ENCODE measurements around the gene WDR37. TPM values are rescaled to one million over a fixed set of nuclear protein-coding genes. Genes with fewer than 3 reads are reported as not detected.

WDR37 gene
- total and polyA plus RNA-seq, 2 experiments from 2014 or later = 13.7 to 16.5 TPM

- H3K9me2 ChIP-seq (ENCODE audit: insufficient read depth) = no peaks in the 10 kb centered on the region
- no peak overlapping the region for H3K9ac ChIP-seq
- no peaks in the 10 kb centered on the region for H3K27me3 ChIP-seq (replicated peaks; ENCODE audit: insufficient read depth)
- no peak overlapping the region for H3K4me3 ChIP-seq
- H4K20me1 ChIP-seq (ENCODE audit: insufficient read depth) = no peaks in the 10 kb centered on the region
- H3K36me3 ChIP-seq (ENCODE audit: low read depth) = peaks cover 25% of the 10 kb centered on the region
- no peak overlapping the region for H3K4me2 ChIP-seq (ENCODE audit: unreplicated experiment)
- no peak overlapping the region for H3K27ac ChIP-seq
- in situ Hi-C loops (cut with MboI) = no loop called here
- no peaks in the 10 kb centered on the region for H3K4me1 ChIP-seq (ENCODE audit: insufficient read depth)
- TF ChIP-seq EZH2 (IDR thresholded peaks at IDR 0.05; ENCODE audit: insufficient read depth, poor library complexity, severe bottlenecking) (no peak), EZH2phosphoT487 (IDR thresholded peaks at IDR 0.05; ENCODE audit: insufficient read depth, low read depth) (no peak)
- no peaks in the 10 kb centered on the region for H3K79me2 ChIP-seq (ENCODE audit: insufficient read depth)
- no peak for DNase-seq
- 77 to 88% methylated on average over 9 of the region's 9 CpGs for WGBS, 2 experiments (ENCODE audit: low coverage in 1 of 2, low lambda C conversion rate in 2 of 2, missing lambda C conversion rate in 2 of 2)
- no peak overlapping the region for H2AFZ ChIP-seq
- no peaks in the 10 kb centered on the region for H3K9me3 ChIP-seq (ENCODE audit: low read depth)
- peaks cover 17% of the 10 kb centered on the region for H3F3A ChIP-seq (ENCODE audit: insufficient read depth)
These were observed 35.2 kb upstream of the WDR37 start for GRCh38 chr10:1020958-1021357.

GRCh38 chr10:1022413-1022812 is 33.8 kb upstream of the WDR37 start:
- Histone ChIP-seq H3K79me2 (ENCODE audit: insufficient read depth) (no peaks in the 10 kb centered on the region), H3K4me2 (ENCODE audit: unreplicated experiment) (no peak overlapping the region), H3K36me3 (ENCODE audit: low read depth) (peaks cover 11% of the 10 kb centered on the region), H3K9ac (no peak overlapping the region), H4K20me1 (ENCODE audit: insufficient read depth) (no peaks in the 10 kb centered on the region), H3K27ac (no peak overlapping the region), H3K4me1 (ENCODE audit: insufficient read depth) (no peaks in the 10 kb centered on the region), H3F3A (ENCODE audit: insufficient read depth) (0 out of 2 replicates have a peak, but pooled peaks cover 4% of the 10 kb centered on the region), H3K9me3 (ENCODE audit: low read depth) (no peaks in the 10 kb centered on the region), H3K9me2 (ENCODE audit: insufficient read depth) (no peaks in the 10 kb centered on the region), H3K27me3 (replicated peaks; ENCODE audit: insufficient read depth) (no peaks in the 10 kb centered on the region), H3K4me3 (no peak overlapping the region), H2AFZ (no peak overlapping the region)
- DNase-seq = no peak
- TF ChIP-seq EZH2 (IDR thresholded peaks at IDR 0.05; ENCODE audit: insufficient read depth, poor library complexity, severe bottlenecking) (no peak), EZH2phosphoT487 (IDR thresholded peaks at IDR 0.05; ENCODE audit: insufficient read depth, low read depth) (no peak)
- 74 to 77% methylated on average over 12 of the region's 12 CpGs for WGBS, 2 experiments (ENCODE audit: low coverage in 1 of 2, low lambda C conversion rate in 2 of 2, missing lambda C conversion rate in 2 of 2)
- in situ Hi-C loops (cut with MboI) = no loop called here

- H3K36me3 ChIP-seq (ENCODE audit: low read depth) = no peaks in the 10 kb centered on the region
- no peaks in the 10 kb centered on the region for H4K20me1 ChIP-seq (ENCODE audit: insufficient read depth)
- H3K27ac ChIP-seq = no peak overlapping the region
- no peaks in the 10 kb centered on the region for H3K9me2 ChIP-seq (ENCODE audit: insufficient read depth)
- 0 out of 2 replicates have a peak, but pooled peaks cover 4% of the 10 kb centered on the region for H3F3A ChIP-seq (ENCODE audit: insufficient read depth)
- WGBS, 2 experiments (ENCODE audit: low coverage in 1 of 2, low lambda C conversion rate in 2 of 2, missing lambda C conversion rate in 2 of 2) = 88 to 90% methylated on average over 12 of the region's 12 CpGs
- no peak for DNase-seq
- no peak overlapping the region for H3K9ac ChIP-seq
- H3K79me2 ChIP-seq (ENCODE audit: insufficient read depth) = no peaks in the 10 kb centered on the region
- no peak for TF ChIP-seq EZH2 (IDR thresholded peaks at IDR 0.05; ENCODE audit: insufficient read depth, poor library complexity, severe bottlenecking)
- TF ChIP-seq EZH2phosphoT487 (IDR thresholded peaks at IDR 0.05; ENCODE audit: insufficient read depth, low read depth) = no peak
- H2AFZ ChIP-seq = no peak overlapping the region
- in situ Hi-C loops (cut with MboI) = no loop called here
- H3K4me3 ChIP-seq = no peak overlapping the region
- H3K9me3 ChIP-seq (ENCODE audit: low read depth) = no peaks in the 10 kb centered on the region
- H3K27me3 ChIP-seq (replicated peaks; ENCODE audit: insufficient read depth) = no peaks in the 10 kb centered on the region
- no peaks in the 10 kb centered on the region for H3K4me1 ChIP-seq (ENCODE audit: insufficient read depth)
- H3K4me2 ChIP-seq (ENCODE audit: unreplicated experiment) = no peak overlapping the region
These were observed 32.1 kb upstream of the WDR37 start for GRCh38 chr10:1024103-1024502.

GRCh38 chr10:1025683-1026082 is 30.5 kb upstream of the WDR37 start, which contains the start of gene IDI2:
TSS of gene IDI2 (minus strand) at chr10:1025859. CDS start at chr10:1024723, 1,136 bp downstream.
- H3K79me2 ChIP-seq (ENCODE audit: insufficient read depth) = no peaks in the 10 kb centered on the region
- in situ Hi-C loops (cut with MboI) = no loop called here
- H3K9me2 ChIP-seq (ENCODE audit: insufficient read depth) = no peaks in the 10 kb centered on the region
- H3K27ac ChIP-seq = no peak within 1 kb of the TSS
- H3K4me2 ChIP-seq (ENCODE audit: unreplicated experiment) = no peak within 1 kb of the TSS
- DNase-seq = no peak
- no peaks in the 10 kb centered on the region for H4K20me1 ChIP-seq (ENCODE audit: insufficient read depth)
- H3K9ac ChIP-seq = no peak within 1 kb of the TSS
- WGBS, 2 experiments (ENCODE audit: low coverage in 1 of 2, low lambda C conversion rate in 2 of 2, missing lambda C conversion rate in 2 of 2) = 87 to 97% methylated on average over 1 of the region's 1 CpG
- no peaks in the 10 kb centered on the region for H3K36me3 ChIP-seq (ENCODE audit: low read depth)
- H2AFZ ChIP-seq = no peak within 1 kb of the TSS
- no peaks in the 10 kb centered on the region for H3F3A ChIP-seq (ENCODE audit: insufficient read depth)
- H3K4me1 ChIP-seq (ENCODE audit: insufficient read depth) = no peaks in the 10 kb centered on the region
- H3K9me3 ChIP-seq (ENCODE audit: low read depth) = no peaks in the 10 kb centered on the region
- H3K27me3 ChIP-seq (replicated peaks; ENCODE audit: insufficient read depth) = no peaks in the 10 kb centered on the region
- no peak within 1 kb of the TSS for H3K4me3 ChIP-seq
- no peak for TF ChIP-seq EZH2phosphoT487 (IDR thresholded peaks at IDR 0.05; ENCODE audit: insufficient read depth, low read depth)

GRCh38 chr10:1026578-1026977 is 29.6 kb upstream of the WDR37 start:
- Histone ChIP-seq H3K4me3 (no peak overlapping the region), H3K79me2 (ENCODE audit: insufficient read depth) (no peaks in the 10 kb centered on the region), H3K9ac (no peak overlapping the region), H3K36me3 (ENCODE audit: low read depth) (no peaks in the 10 kb centered on the region), H2AFZ (no peak overlapping the region), H4K20me1 (ENCODE audit: insufficient read depth) (no peaks in the 10 kb centered on the region), H3K27me3 (replicated peaks; ENCODE audit: insufficient read depth) (no peaks in the 10 kb centered on the region), H3K4me2 (ENCODE audit: unreplicated experiment) (no peak overlapping the region), H3F3A (ENCODE audit: insufficient read depth) (no peaks in the 10 kb centered on the region), H3K27ac (no peak overlapping the region), H3K9me3 (ENCODE audit: low read depth) (no peaks in the 10 kb centered on the region), H3K9me2 (ENCODE audit: insufficient read depth) (no peaks in the 10 kb centered on the region), H3K4me1 (ENCODE audit: insufficient read depth) (no peaks in the 10 kb centered on the region)
- DNase-seq = no peak
- WGBS, 2 experiments (ENCODE audit: low coverage in 1 of 2, low lambda C conversion rate in 2 of 2, missing lambda C conversion rate in 2 of 2) = 94 to 99% methylated on average over 6 of the region's 6 CpGs
- TF ChIP-seq EZH2 (IDR thresholded peaks at IDR 0.05; ENCODE audit: insufficient read depth, poor library complexity, severe bottlenecking) (no peak), EZH2phosphoT487 (IDR thresholded peaks at IDR 0.05; ENCODE audit: insufficient read depth, low read depth) (no peak)
- in situ Hi-C loops (cut with MboI) = no loop called here

All from GM23248 (cell line).